SKM-1 treated with dmso at 0.1 percent for 144 hours (cell line): Measurements from ENCODE around the gene RNU6-8.
A peak's percentile ranks its signal among the peaks of the same experiment; 100 is the strongest.

Experiments used
- DNase-seq: peaks from one replicate; lab custom pipeline; 2025; ENCODE audit not compliant: unreplicated experiment; lab: John Stamatoyannopoulos, UW

Gene RNU6-8

GRCh38 chr14:32205984-32206383, 2.9 kb upstream of the RNU6-8 start:
- DNase-seq = no peak

GRCh38 chr14:32205554-32205953, 2.5 kb upstream of the RNU6-8 start:
- no peak for DNase-seq

- DNase-seq = no peak
These were observed 874 bp upstream of the RNU6-8 start for GRCh38 chr14:32203928-32204357.

- DNase-seq = no peak
These were observed 525 bp downstream of the RNU6-8 start for GRCh38 chr14:32202491-32202997.

- DNase-seq = no peak
These were observed 1.1 kb downstream of the RNU6-8 start, which contains the start of gene RNU6-7 for GRCh38 chr14:32201816-32202490. Gene RNU6-7 (plus strand): TSS chr14:32202045.

GRCh38 chr14:32201193-32201815, 1.8 kb downstream of the RNU6-8 start:
- peak; percentile 30 for DNase-seq

- no peak for DNase-seq
These were observed 2.5 kb downstream of the RNU6-8 start for GRCh38 chr14:32200368-32201192.

GRCh38 chr14:32197919-32198318, 5.2 kb downstream of the RNU6-8 start:
- DNase-seq = no peak

- no peak for DNase-seq
These were observed 7.4 kb downstream of the RNU6-8 start for GRCh38 chr14:32195636-32196035.

GRCh38 chr14:32193532-32193931, 9.5 kb downstream of the RNU6-8 start:
- no peak for DNase-seq

- DNase-seq = no peak
These were observed 10.2 kb downstream of the RNU6-8 start for GRCh38 chr14:32192712-32193373.

GRCh38 chr14:32190673-32191072, 12.4 kb downstream of the RNU6-8 start:
- no peak for DNase-seq

- no peak for DNase-seq
These were observed 13.3 kb downstream of the RNU6-8 start for GRCh38 chr14:32189811-32190210.

- no peak for DNase-seq
These were observed 16.8 kb downstream of the RNU6-8 start for GRCh38 chr14:32186248-32186647.

GRCh38 chr14:32185097-32185496, 18.0 kb downstream of the RNU6-8 start:
- DNase-seq = no peak

- DNase-seq = no peak
These were observed 19.7 kb downstream of the RNU6-8 start for GRCh38 chr14:32183151-32184058.

- DNase-seq = no peak
These were observed 31.6 kb downstream of the RNU6-8 start for GRCh38 chr14:32171469-32171868.

GRCh38 chr14:32169191-32169590, 33.9 kb downstream of the RNU6-8 start:
- DNase-seq = no peak

GRCh38 chr14:32167907-32168306, 35.2 kb downstream of the RNU6-8 start:
- DNase-seq = no peak

GRCh38 chr14:32166924-32167323, 36.1 kb downstream of the RNU6-8 start:
- DNase-seq = no peak
